HepG2 (cell line): ENCODE results near the gene ALKBH5. TPM values are rescaled to one million over a fixed set of nuclear protein-coding genes. Genes with fewer than 3 reads are reported as not detected.

ENCODE experiments used
- GABPB1 ChIP-seq: IDR thresholded peaks from 2 replicates; pipeline ENCODE4 v1.6.1; 2016; ENCODE audit warnings: mild to moderate bottlenecking, missing genetic modification reagents, moderate library complexity, missing compliant biosample characterization
- ISX ChIP-seq: sonication (generic); formaldehyde crosslinking; conservative IDR thresholded peaks from 2 replicates; pipeline ENCODE4 v1.5.0; 2020; ENCODE audit warnings: missing genetic modification reagents
- KLF16 ChIP-seq, 2 experiments: sonication (generic) in 1 of 2; formaldehyde crosslinking in 1 of 2; IDR thresholded peaks; 2 replicates each; pipeline versions ENCODE4 v1.6.1 to v1.8.0; 2016 to 2023; ENCODE audit warnings: missing genetic modification reagents in 2 of 2, missing compliant biosample characterization in 1 of 2
- MED13 ChIP-seq: sonication (generic); formaldehyde crosslinking; IDR thresholded peaks from 2 replicates; pipeline ENCODE4 v1.5.0; 2020; ENCODE audit warnings: missing genetic modification reagents
- MED8 ChIP-seq: sonication (generic); formaldehyde crosslinking; IDR thresholded peaks from 2 replicates; pipeline ENCODE4 v1.8.1; 2023; ENCODE audit warnings: mild to moderate bottlenecking, missing genetic modification reagents; ENCODE audit not compliant: insufficient replicate concordance
- SMC3 ChIP-seq: IDR thresholded peaks from 2 replicates; pipeline ENCODE4 v1.6.1; 2011; ENCODE audit warnings: low read length, improper control_type of control experiment
- TBX2 ChIP-seq: sonication (generic); formaldehyde crosslinking; IDR thresholded peaks from 2 replicates; pipeline ENCODE4 v1.5.0; 2020; ENCODE audit warnings: missing genetic modification reagents, mild to moderate bottlenecking, borderline replicate concordance
- TMF1 ChIP-seq: sonication (generic); formaldehyde crosslinking; IDR thresholded peaks from 2 replicates; pipeline ENCODE4 v1.8.1; 2022; ENCODE audit warnings: low read depth, missing genetic modification reagents
- YEATS2 ChIP-seq: sonication (generic); formaldehyde crosslinking; IDR thresholded peaks from 2 replicates; pipeline ENCODE4 v1.4.0; 2020; ENCODE audit warnings: missing genetic modification reagents, borderline replicate concordance
- ZBTB10 ChIP-seq: sonication (generic); formaldehyde crosslinking; IDR thresholded peaks from 2 replicates; pipeline ENCODE4 v1.4.0; 2020; ENCODE audit warnings: missing genetic modification reagents, borderline replicate concordance
- ZNF205 ChIP-seq: IDR thresholded peaks from 2 replicates; pipeline ENCODE4 v1.6.1; 2018; ENCODE audit warnings: missing biosample characterization, missing genetic modification reagents
- ZNF264 ChIP-seq: sonication (generic); formaldehyde crosslinking; IDR thresholded peaks from 2 replicates; pipeline ENCODE4 v1.4.0; 2020; ENCODE audit warnings: missing genetic modification reagents
- ZNF501 ChIP-seq: sonication (generic); formaldehyde crosslinking; IDR thresholded peaks from 2 replicates; pipeline ENCODE4 v1.5.1; 2020; ENCODE audit warnings: mild to moderate bottlenecking, moderate library complexity, missing genetic modification reagents
- ZNF674 ChIP-seq: sonication (generic); formaldehyde crosslinking; IDR thresholded peaks from 2 replicates; pipeline ENCODE4 v1.5.0; 2020; ENCODE audit warnings: low read depth, mild to moderate bottlenecking, missing genetic modification reagents
- ZNF780A ChIP-seq: sonication (generic); formaldehyde crosslinking; IDR thresholded peaks from 2 replicates; pipeline ENCODE4 v1.8.0; 2022; ENCODE audit warnings: mild to moderate bottlenecking, missing genetic modification reagents, moderate library complexity
- polyA plus RNA-seq, 8 experiments: library from polyadenylated mRNA; depleted of rRNA in 3 of 8; stranded (reverse) in 7 of 8; unstranded in 1 of 8; fragments of >200 nt; fragmentation: Illumina TruSeq in 4 of 8; extraction: Trizol in 4 of 8; gene quantifications; 2 replicates each; pipeline versions ENCODE4 v1.2.1 to v1.2.3, GENCODE V29; 2011 to 2016; ENCODE audit warnings: low read depth in 4 of 8, missing spikeins in 1 of 8, mixed read lengths in 1 of 8; ENCODE audit not compliant: insufficient read depth in 1 of 8
- total RNA-seq, 5 experiments: library from RNA; depleted of rRNA; stranded (reverse); fragments of >200 nt; fragmentation: Illumina TruSeq; extraction: Trizol; gene quantifications; 2 replicates each; pipeline ENCODE4 v1.2.3, GENCODE V29; 2016; ENCODE audit warnings: low read depth in 1 of 5
- TF ChIP-seq, protein P1 (sequence below): sonication (generic); formaldehyde crosslinking; IDR thresholded peaks from 2 replicates; pipeline ENCODE4 v1.4.0; 2020; ENCODE audit warnings: missing genetic modification reagents
- TF ChIP-seq, protein P2 (sequence below), 2 experiments: sonication (generic) in 1 of 2; formaldehyde crosslinking in 1 of 2; IDR thresholded peaks; 2 replicates each; pipeline versions ENCODE4 v1.5.1 to v1.6.1; 2011 to 2020; ENCODE audit warnings: borderline replicate concordance in 1 of 2, low read depth in 1 of 2, low read length in 1 of 2, mild to moderate bottlenecking in 1 of 2, missing genetic modification reagents in 1 of 2, moderate library complexity in 1 of 2
- TF ChIP-seq, protein P3 (sequence below): IDR thresholded peaks from 2 replicates; pipeline ENCODE4 v1.6.1; 2016

Gene ALKBH5
- total and polyA plus RNA-seq, 2 of the 13 experiments (the other 11 are each of a cell fraction or from before 2014, with no cell fraction given) = 68.9 to 76.9 TPM

- TF ChIP-seq, protein P1, sequence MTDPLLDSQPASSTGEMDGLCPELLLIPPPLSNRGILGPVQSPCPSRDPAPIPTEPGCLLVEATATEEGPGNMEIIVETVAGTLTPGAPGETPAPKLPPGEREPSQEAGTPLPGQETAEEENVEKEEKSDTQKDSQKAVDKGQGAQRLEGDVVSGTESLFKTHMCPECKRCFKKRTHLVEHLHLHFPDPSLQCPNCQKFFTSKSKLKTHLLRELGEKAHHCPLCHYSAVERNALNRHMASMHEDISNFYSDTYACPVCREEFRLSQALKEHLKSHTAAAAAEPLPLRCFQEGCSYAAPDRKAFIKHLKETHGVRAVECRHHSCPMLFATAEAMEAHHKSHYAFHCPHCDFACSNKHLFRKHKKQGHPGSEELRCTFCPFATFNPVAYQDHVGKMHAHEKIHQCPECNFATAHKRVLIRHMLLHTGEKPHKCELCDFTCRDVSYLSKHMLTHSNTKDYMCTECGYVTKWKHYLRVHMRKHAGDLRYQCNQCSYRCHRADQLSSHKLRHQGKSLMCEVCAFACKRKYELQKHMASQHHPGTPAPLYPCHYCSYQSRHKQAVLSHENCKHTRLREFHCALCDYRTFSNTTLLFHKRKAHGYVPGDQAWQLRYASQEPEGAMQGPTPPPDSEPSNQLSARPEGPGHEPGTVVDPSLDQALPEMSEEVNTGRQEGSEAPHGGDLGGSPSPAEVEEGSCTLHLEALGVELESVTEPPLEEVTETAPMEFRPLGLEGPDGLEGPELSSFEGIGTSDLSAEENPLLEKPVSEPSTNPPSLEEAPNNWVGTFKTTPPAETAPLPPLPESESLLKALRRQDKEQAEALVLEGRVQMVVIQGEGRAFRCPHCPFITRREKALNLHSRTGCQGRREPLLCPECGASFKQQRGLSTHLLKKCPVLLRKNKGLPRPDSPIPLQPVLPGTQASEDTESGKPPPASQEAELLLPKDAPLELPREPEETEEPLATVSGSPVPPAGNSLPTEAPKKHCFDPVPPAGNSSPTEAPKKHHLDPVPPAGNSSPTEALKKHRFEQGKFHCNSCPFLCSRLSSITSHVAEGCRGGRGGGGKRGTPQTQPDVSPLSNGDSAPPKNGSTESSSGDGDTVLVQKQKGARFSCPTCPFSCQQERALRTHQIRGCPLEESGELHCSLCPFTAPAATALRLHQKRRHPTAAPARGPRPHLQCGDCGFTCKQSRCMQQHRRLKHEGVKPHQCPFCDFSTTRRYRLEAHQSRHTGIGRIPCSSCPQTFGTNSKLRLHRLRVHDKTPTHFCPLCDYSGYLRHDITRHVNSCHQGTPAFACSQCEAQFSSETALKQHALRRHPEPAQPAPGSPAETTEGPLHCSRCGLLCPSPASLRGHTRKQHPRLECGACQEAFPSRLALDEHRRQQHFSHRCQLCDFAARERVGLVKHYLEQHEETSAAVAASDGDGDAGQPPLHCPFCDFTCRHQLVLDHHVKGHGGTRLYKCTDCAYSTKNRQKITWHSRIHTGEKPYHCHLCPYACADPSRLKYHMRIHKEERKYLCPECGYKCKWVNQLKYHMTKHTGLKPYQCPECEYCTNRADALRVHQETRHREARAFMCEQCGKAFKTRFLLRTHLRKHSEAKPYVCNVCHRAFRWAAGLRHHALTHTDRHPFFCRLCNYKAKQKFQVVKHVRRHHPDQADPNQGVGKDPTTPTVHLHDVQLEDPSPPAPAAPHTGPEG (CRISPR knock-in tag) = peak; percentile 81
- TF ChIP-seq ZNF780A (no peak), ZBTB10 (0 out of 2 replicates have a peak, but pooled peaks have one; percentile 26), MED8 (CRISPR knock-in tag) (peak; percentile 16), ZNF501 (peak; percentile 95), TMF1 (CRISPR knock-in tag) (no peak), ZNF205 (no peak), TBX2 (CRISPR knock-in tag) (no peak; the same call in none of the 2 replicates), GABPB1 (CRISPR knock-in tag) (peak; percentile 61; the same call in 1 of the 2 replicates), ISX (CRISPR knock-in tag) (0 out of 2 replicates have a peak, but pooled peaks have one; percentile 49), YEATS2 (no peak), KLF16 (CRISPR knock-in tag; IDR thresholded peaks at IDR 0.05) (peak in 1 of 2 experiments; percentile 84; a peak in 2 of 4 replicates), ZNF264 (CRISPR knock-in tag) (peak; percentile 41; the same call in 1 of the 2 replicates), MED13 (no peak), ZNF674 (CRISPR knock-in tag) (no peak), SMC3 (no peak)
- TF ChIP-seq, protein P2, sequence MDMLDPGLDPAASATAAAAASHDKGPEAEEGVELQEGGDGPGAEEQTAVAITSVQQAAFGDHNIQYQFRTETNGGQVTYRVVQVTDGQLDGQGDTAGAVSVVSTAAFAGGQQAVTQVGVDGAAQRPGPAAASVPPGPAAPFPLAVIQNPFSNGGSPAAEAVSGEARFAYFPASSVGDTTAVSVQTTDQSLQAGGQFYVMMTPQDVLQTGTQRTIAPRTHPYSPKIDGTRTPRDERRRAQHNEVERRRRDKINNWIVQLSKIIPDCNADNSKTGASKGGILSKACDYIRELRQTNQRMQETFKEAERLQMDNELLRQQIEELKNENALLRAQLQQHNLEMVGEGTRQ (IDR thresholded peaks at IDR 0.05; ENCODE audit: low read depth, low read length) = no peak
- TF ChIP-seq, protein P2 (CRISPR knock-in tag; IDR thresholded peaks at IDR 0.05; ENCODE audit: borderline replicate concordance) = no peak
- TF ChIP-seq, protein P3, sequence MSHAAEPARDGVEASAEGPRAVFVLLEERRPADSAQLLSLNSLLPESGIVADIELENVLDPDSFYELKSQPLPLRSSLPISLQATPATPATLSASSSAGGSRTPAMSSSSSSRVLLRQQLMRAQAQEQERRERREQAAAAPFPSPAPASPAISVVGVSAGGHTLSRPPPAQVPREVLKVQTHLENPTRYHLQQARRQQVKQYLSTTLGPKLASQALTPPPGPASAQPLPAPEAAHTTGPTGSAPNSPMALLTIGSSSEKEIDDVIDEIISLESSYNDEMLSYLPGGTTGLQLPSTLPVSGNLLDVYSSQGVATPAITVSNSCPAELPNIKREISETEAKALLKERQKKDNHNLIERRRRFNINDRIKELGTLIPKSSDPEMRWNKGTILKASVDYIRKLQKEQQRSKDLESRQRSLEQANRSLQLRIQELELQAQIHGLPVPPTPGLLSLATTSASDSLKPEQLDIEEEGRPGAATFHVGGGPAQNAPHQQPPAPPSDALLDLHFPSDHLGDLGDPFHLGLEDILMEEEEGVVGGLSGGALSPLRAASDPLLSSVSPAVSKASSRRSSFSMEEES = no peak
Measured at GRCh38 chr17:18182978-18183333, 672 bp upstream of the ALKBH5 start (continued).
